ENCODE results near the gene CLCN2.

- TF ChIP-seq, protein P1, sequence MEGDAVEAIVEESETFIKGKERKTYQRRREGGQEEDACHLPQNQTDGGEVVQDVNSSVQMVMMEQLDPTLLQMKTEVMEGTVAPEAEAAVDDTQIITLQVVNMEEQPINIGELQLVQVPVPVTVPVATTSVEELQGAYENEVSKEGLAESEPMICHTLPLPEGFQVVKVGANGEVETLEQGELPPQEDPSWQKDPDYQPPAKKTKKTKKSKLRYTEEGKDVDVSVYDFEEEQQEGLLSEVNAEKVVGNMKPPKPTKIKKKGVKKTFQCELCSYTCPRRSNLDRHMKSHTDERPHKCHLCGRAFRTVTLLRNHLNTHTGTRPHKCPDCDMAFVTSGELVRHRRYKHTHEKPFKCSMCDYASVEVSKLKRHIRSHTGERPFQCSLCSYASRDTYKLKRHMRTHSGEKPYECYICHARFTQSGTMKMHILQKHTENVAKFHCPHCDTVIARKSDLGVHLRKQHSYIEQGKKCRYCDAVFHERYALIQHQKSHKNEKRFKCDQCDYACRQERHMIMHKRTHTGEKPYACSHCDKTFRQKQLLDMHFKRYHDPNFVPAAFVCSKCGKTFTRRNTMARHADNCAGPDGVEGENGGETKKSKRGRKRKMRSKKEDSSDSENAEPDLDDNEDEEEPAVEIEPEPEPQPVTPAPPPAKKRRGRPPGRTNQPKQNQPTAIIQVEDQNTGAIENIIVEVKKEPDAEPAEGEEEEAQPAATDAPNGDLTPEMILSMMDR (IDR thresholded peaks at IDR 0.05) = no peak
- TF ChIP-seq POLR2A (IDR thresholded peaks at IDR 0.05) = no peak
Measured at GRCh38 chr3:184325269-184325668, 36.1 kb downstream of the CLCN2 start.
